GM21825 (cell line): ENCODE results near the gene GYS2.
"Not testable (repeated sequence)": the region's sequence is repeated elsewhere in the genome, so short reads cannot be mapped to it uniquely, and the experiment has no call there.

Experiments used
- ATAC-seq: cut with Tn5 transposase; IDR thresholded peaks from one replicate; pipeline ENCODE4 v1.9.1; 2021; ENCODE audit warnings: mild to moderate bottlenecking, moderate library complexity; ENCODE audit not compliant: unreplicated experiment

The GYS2 gene

DNA sequence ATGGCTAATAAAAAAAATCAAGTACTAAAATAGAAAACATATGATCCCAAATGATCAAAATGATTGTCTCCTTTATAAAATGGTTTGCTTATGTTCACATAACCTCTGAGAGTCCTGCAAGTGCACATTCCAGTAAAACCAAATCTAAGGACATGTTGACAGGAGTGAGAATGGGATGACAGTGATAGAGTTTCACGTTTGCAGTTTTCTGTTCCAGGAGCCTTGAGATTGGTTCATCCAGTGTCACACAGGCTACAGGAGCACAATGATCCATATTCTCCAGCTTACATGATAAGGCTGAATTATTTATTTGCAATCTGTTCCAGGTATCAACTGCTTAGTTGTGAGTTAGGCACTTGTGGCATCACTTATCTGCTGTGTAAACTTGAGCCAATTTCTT lies 1.5 kb upstream of the GYS2 start:
- ATAC-seq = no peak

DNA sequence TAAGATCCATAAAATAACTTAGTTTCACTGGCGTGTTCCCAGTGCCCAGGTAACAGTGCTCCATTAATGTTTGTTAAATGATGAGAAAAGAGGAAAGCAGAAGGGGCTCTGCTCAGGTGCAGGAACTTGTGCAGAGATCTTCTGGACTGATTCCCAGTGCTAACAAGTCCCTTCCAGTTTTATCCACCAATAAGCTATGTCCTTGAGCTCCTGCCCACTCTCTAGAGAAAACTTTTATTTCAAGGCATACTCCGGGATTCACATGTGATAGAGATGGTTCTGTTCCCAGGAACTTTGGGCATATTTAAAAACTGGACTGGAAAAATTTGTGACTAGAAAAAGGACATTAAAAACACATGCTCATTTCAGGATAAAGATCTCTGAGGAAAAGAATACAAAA lies 1.9 kb downstream of the GYS2 start:
- no peak for ATAC-seq

DNA sequence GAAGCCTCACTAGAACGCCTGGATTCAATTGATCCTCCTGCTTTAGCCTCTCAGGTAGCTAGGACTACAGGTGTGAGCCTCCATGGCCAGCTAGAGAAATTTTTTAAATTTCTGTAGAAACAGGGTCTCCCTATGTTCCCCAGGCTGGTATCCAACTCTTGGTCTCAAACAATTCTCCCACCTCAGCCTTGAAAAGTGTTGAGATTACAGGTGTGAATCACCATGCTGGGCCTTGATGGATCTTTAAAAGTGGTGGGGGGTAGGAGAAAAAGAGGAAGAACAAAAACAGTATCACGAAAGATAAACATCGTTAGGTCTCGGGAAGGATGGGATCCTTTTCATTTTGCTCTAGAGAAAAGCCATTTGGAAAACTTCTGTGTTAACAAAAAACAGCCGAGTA lies 4.5 kb downstream of the GYS2 start:
- no peak for ATAC-seq

DNA sequence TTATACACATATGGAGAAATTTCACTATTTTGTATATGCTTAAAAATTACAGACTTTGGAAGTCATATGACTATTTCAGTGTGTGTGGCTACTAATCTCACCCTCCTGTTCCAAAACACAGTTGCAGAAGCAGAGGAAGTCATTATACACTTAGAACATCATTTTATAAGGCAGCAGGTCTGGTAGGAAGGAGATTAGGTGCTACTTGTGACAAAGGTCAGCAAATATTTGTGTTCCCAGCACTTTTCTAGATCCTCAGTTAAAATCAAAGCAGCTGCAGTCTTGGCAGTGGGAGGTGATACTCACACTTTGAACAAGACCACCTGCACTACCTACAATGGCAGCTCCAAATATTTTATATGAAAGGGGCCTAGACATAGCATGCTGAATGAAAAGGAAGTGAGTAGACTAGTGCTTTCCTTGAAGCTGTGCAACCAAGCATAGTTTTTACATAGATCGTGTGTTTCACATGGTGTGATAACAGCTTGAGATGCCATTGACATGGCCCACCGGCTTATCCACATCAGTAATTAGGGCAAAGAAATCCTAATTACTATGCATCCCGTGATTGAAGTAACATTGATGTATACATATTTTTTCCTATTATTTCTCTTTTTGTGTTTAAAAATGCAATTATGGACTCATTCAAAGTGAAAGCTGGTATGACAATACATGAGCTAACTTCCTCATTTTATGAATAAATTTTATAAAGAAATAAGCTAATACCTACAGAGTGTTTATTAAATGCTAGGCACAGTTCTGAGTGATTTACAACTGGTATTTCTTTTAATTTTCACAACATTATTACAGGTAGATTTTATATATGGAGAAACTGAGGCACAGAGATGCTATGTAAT lies 5.3 kb downstream of the GYS2 start:
- no peak for ATAC-seq

DNA sequence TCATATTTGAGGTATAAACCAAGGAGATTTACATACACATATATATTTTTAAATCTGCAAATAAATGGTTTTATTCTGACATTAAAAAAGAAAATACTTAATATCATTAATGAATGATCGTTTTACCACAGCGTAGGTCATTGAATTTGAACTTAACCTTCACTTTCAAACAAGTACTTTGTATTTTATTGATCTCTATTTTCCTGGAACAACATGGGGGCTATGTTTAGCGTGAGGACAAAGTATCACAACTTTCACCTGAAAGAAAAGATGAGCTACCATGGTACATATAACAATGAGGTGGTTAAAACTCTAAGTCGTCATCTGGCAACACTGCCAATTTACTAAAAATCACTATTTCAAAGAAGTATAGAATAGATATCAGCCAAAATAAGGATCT lies 6.0 kb downstream of the GYS2 start:
- ATAC-seq = no peak

DNA sequence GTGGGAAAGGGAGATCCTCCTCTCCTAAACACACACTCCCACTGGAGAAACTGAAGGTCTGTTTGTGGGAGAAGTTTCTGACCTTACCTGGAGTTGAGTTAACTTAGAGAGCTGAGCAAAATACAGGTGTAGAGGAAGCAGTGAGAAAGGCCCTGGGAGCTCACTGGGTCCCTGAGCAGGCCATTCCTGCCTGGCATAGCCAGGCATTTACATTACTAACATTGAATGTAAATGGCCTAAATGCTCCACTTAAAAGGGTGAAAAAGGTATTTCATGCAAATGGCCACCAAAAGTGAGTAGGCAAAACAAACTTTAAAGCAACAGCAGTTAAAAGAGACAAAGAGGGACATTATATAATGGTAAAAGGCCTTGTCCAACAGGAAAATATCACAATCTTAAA lies 9.3 kb downstream of the GYS2 start:
- ATAC-seq = not testable (repeated sequence)

DNA sequence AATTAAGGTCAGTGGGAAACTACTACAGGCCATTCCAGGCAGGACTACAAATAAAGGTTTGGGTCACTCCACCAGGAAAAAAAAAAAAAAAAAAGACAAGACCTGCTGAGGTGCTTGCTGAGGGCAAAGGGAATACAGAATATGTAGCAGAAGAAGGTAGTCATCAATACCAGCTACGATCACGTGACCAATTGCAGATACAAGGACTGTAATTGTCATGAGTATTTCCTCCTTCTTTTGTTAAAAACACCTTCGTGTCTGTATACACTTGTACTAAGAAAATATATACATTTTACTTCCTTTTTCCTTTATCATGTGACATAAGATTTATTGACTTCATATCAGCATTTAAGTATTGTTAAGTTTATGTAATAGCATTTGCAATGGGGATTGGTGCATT lies 19.2 kb downstream of the GYS2 start:
- ATAC-seq = no peak

DNA sequence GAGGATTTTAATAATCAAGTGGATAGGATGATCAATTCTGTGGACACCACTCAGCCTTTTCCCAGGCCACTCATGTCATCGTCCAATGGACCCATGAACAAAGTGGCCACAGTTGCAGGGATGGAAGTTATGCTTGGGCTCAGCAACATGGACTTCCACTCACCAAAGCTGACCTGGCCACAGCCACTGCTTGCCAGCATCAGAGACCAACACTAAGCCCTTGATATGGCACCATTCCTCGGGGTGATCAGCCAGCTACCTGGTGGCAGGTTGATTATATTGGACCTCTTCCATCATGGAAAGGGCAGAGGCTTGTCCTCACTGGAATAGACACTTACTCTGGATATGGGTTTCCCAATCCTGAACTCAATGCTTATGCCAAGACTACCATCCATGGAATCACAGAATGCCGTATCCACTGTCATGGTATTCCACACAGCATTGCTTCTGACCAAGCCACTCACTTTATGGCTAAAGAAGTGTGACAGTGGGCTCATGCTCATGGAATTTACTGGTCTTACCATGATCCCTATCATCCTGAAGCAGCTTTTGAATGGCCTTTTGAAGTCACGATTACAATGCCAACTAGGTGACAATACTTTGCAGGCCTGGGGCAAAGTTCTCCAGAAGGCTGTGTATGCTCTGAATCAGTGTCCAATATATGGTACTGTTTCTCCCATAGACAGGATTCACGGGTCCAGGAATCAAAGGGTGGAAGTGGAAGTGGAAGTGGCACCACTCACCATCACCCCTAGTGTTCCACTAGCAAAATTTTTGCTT lies 20.1 kb downstream of the GYS2 start:
- not testable (repeated sequence) for ATAC-seq

DNA sequence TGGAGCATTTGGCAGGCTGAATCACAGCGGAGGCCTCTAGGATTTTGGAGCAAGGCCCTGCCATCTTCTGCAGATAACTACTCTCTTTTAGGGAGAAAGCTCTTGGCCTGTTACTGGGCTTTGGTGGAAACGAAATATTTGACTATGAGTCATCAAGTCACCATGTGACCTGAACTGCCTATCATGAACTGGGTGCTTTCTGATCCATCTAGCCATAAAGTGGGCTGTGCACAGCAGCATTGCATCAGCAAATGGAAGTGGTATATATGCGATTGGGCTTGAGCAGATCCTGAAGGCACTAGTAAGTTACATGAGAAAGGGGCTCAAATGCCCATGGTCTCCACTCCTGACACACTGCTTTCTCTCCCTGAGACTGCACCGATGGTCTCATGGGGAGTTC lies 21.1 kb downstream of the GYS2 start:
- ATAC-seq = no peak

DNA sequence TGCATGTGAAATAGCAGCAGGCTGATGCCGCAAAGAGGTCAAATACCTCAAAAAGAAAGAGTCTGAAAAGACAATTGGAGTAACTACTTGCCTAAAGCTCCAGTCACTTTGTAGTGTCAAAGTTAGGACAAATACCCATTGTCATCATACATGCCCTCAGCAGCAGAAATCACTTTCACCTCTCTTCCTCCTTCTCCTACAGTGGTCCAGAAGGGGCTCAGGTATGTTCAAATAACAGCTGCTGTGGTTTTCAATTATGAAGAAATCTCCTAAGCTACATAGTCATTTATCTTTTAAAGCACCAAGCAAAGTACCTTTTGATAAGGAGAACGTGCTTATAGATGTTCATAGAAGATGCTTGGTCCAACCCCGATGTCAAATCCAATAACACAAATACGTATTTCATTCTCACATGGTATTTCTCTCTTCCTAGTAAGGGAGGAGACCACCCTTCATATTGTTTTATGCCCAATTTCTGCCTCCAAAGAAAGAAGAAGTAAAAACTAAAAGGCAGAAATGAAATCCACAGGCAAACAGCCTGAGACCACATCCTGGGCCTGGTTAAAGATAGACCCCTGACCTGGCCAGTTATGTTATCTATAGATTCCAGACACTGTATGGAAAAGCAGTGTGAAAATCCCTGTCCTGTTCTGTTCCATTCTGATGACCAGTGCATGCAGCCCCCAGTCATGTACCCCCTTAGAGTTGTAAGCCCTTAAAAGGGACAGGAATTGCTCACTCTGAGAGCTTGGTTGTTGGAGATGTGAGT lies 23.7 kb downstream of the GYS2 start:
- ATAC-seq = no peak

DNA sequence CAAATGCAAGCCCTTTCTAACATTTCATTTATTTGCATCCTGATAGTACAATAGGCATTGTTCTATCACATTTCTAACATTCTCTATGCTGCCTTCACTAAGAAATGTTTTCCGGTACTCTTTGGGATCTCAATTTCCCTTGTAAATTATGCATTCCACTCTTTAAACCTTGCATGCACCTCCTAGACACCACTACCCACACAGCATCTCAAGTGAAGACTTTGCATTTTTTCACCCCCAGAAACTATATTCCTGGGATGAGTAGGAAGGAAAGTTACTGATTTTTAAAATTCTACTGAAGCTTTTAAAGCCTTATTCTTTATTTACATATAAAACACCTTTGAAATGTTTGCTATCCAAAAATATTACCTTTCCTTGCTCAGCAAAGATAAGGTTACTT lies 27.1 kb downstream of the GYS2 start:
- ATAC-seq = no peak

DNA sequence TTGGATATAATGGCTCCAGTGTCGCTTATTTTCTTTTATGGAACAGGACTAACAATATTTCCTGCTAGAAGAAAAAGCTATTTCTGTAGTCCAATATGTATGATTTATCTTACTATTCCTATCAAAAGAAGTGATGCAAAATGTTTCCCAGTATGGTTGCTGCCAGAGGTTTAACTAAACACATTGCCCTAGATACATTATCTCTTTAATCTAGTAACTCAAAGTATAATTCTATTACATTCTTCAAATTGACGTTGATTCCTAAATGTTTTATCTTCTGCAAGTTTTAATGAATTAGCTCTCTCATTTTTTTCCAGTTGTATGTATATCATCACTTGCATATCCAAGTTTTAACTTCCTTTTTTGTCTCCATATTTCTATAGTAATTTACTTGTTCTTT lies 28.2 kb downstream of the GYS2 start:
- no peak for ATAC-seq

DNA sequence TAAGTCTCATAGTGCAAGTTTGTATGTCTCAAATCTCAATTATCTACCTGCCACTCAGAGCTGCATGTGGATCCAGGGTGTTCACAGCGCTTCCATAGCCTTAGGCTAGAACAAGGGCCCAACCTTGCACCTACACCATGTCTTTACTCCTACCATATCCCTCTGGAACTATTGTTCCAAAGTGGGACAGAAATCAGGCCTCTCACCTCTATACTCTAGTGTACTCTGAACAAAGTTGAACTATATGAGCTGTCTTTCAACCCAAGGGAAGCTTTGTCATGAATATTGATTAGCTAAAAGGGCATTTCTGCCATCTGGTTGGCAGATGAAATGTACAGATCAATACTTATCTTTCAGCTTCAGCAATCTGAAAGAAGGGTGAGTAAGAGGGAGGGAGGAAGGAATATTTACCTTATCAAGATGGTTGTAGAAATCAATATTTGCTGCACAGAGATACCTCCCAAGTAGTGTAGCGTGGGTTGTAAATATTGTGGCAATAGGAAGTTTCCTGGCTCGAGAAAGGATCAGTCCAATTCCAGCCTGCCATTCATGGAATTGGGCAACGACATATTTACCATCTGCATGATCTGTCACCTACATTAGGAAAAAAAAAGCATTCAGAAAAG lies 30.8 kb downstream of the GYS2 start:
- ATAC-seq = no peak

DNA sequence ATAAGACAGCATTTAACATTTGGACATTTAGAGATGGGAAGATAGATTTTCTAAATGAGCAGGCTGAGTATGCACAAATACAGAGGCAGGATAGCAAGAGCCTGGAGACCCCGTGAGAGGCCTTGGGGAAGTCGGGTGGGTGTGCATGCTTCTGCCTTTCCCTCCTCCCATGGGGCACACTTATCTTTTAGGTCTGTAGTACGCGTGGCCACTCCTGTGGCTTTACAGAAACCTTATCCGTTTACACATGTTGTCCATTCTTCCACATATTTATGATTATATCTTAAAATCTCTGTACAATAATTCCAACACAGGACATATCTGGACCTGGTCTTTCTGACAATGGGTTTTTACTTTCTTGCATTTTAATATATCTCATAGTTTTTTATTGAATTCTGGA lies 33.6 kb downstream of the GYS2 start:
- ATAC-seq = no peak

DNA sequence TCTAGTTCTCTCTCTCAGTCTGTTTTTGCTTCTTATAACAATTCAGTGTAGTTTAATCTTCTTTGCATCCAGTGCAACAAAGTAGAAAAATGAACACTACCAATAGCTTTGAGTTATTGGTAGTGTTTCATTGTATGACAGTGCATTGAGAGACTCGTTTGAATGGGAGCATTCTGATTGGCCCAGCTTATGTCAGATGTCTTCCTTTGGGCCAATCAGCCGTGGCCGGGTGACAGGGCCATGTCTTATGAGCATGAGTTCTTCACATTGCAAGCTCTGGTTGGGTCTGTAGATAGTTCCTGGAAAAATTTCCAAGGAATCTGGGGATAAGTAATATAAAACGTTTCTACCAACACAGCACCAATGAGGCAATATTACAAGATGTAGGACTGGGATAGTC lies 36.5 kb downstream of the GYS2 start:
- ATAC-seq = no peak

DNA sequence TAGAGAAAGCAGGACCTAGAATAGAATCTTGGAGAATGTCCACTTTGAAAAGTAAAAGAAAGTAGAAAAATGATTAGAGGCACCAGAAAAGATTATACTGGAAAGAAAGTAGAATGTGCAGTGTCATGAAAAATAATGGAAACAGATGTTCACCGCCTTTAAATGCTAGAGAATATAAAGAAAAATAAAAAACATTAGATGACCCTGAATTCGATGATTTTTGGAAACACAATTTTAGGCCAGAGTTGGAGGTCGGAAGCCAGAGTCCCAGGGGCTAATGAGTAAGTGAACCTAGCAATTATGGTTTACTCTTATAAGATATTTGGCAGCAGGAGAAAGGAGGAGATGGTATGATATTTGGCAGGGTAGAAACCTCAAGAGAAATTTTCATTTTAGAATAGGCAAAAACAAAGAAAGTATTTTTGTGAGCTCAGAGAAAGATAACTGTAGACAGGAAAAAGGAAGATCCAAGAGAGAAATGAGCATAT lies 37.7 kb downstream of the GYS2 start:
- ATAC-seq = no peak

DNA sequence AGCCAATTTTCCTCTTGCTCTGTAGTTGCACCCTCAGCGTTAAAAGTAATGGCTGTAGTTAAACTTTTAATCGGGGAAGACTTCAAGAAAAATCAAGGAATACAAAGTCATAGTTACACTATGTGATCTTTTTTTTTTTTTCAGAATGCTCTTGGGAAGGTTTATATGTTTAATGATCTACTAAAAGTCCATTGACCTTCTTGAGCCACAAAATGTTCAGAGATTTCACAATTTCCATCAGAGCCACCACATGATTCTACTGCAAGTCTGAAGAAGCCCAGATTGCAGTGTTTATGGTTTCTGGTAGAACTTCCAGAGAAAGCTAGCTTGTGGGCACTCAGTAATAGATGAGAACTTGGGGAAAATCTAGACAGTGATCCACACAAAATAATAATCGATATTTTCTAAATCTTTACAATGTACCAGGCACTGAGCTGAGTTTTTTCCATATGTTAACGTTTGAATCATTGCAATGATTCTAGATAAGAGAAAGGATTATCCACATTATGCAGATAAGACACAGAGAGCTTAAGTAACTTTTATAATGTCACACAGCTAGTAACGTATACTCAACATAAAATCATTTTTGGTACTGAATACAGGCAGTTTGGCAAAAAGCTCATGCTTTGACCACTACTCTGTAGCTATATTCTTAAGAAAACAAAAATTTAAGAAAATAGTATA lies 38.3 kb downstream of the GYS2 start:
- ATAC-seq = no peak

DNA sequence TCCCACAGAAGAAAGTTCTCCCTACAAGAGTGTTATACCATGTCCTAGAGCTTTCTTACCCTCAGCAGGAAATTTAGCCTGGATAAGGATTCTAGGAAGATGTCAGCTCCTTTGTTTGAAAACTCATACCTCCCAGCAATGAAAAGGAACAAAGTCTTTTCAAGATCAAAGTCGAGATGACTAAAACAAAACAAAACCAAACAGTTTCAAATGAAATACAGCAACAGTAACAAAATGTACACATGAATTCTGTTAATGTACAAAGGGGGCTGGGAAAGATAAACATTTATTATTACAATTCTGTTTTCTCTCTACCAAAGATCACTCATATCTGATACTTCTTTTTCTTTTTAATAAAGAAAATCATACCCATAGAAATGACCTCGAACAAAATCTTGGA lies 41.8 kb downstream of the GYS2 start:
- no peak for ATAC-seq

DNA sequence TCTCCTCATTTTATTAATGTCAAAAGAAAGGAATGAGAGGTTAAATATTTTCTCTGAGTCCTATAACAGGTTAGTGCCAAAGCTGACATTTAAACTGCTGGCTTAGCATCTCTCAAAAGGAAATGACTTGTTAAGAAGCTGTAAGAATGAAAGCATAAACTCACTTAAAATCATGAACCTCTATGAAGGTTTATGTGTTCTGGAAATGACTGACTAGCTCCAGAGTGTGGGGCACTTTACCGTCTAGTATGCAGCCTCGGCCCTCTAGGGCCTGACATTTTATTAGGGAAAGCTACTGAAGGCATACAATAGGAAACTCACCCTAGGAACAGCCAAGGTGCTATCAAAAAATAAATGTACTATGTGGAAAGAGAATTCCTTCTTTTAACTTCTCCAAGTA lies 43.5 kb downstream of the GYS2 start:
- ATAC-seq = no peak

DNA sequence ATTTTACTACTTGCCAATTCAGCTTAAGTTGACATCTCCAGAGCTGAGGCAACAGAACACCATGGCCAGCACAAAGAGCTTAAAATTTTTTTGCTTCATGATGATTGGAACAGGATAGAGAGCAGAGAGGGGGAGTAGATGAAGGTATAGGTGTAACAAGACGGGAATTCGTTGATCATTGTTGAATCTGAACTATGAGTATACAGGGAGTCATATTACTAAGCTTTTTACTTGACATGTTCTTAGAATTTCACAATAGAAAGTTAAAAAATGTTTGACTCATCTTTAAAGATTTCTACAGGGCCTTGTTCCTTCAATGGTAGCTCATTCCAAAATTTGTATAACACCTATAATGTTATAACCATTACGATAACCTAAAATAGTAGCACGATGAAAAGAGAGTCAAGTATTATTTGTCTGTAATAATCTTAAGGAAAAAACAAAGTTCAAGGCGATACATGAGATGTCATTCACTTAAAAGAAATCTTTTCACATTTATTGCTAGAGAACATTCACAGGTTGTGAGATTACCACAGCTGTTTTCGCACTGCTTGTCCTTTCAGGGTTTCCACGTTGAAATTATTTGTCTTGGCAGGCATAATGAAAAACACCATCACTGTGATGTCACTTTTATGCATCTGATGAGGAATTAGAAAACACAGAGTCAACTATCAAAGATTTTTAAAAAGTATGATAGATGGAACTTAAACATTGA lies 44.6 kb downstream of the GYS2 start:
- ATAC-seq = no peak
